A673 (cell line): ENCODE measurements around the gene HTR2C. TPM values are rescaled to one million over a fixed set of nuclear protein-coding genes. Genes with fewer than 3 reads are reported as not detected.

Experiments
- BruUV-seq: library from RNA; stranded (reverse); fragments of 400-500 nt; replicated peaks from 2 replicates; lab custom pipeline; 2021; lab: Mats Ljungman, UMichigan
- CTCF ChIA-PET: fragments of 300-600 bp; sonication (Branson Sonifier 250); formaldehyde crosslinking; loops from one replicate; lab custom pipeline; 2022; ENCODE audit warnings: antibody characterized with exemption; lab: Charles Lee
- POLR2A ChIA-PET: fragments of 300-600 bp; sonication (Branson Sonifier 250); formaldehyde crosslinking; loops from one replicate; lab custom pipeline; 2022; ENCODE audit warnings: antibody characterized with exemption; ENCODE audit not compliant: low non-redundant PET; lab: Charles Lee
- DNase-seq: peaks from one replicate; pipeline ENCODE4 v3.0.0-alpha.2; 2015; ENCODE audit warnings: low spot score
- H3K27ac ChIP-seq: fragments of 200-600 bp; sonication (generic); 2 replicates; pipeline ENCODE4 v1.5.1; 2016; ENCODE audit warnings: mixed run types, low read depth, mild to moderate bottlenecking, mixed read lengths, antibody characterized with exemption, low read length; ENCODE audit not compliant: poor library complexity, severe bottlenecking
- H3K27me3 ChIP-seq: fragments of 200-600 bp; sonication (generic); replicated peaks from 2 replicates; pipeline ENCODE4 v1.6.1; 2017; ENCODE audit warnings: mixed run types, low read depth, mild to moderate bottlenecking, mixed read lengths, antibody characterized with exemption, low read length; ENCODE audit not compliant: insufficient read depth, poor library complexity
- H3K36me3 ChIP-seq: fragments of 200-600 bp; sonication (generic); 2 replicates; pipeline ENCODE4 v1.6.1; 2016; ENCODE audit warnings: mixed run types, mild to moderate bottlenecking, mixed read lengths, antibody characterized with exemption, low read length; ENCODE audit not compliant: insufficient read depth, poor library complexity, severe bottlenecking
- H3K4me1 ChIP-seq: fragments of 200-600 bp; sonication (generic); 2 replicates; pipeline ENCODE4 v1.6.1; 2017; ENCODE audit warnings: mixed run types, mild to moderate bottlenecking, mixed read lengths, antibody characterized with exemption, low read length; ENCODE audit not compliant: insufficient read depth, poor library complexity, severe bottlenecking
- H3K4me3 ChIP-seq: fragments of 200-600 bp; sonication (generic); 2 replicates; pipeline ENCODE4 v1.5.1; 2016; ENCODE audit warnings: low read depth, mixed run types, mild to moderate bottlenecking, mixed read lengths, low read length; ENCODE audit not compliant: poor library complexity, severe bottlenecking
- H3K9me3 ChIP-seq: fragments of 200-600 bp; sonication (generic); 2 replicates; pipeline ENCODE4 v1.6.1; 2016; ENCODE audit warnings: mixed run types, low read depth, mild to moderate bottlenecking, mixed read lengths, antibody characterized with exemption, low read length; ENCODE audit not compliant: poor library complexity, severe bottlenecking
- EZH2 ChIP-seq: fragments of 200-600 bp; sonication (generic); IDR thresholded peaks from 2 replicates; pipeline ENCODE4 v1.6.1; 2017; ENCODE audit warnings: borderline replicate concordance, low read depth, mild to moderate bottlenecking, mixed read lengths, antibody characterized with exemption, low read length; ENCODE audit not compliant: poor library complexity, severe bottlenecking
- intact Hi-C: fragments of 100-400 bp; cut with micrococcal nuclease; formaldehyde crosslinking; loops from one replicate; pipeline ENCODE4 v1.10.0; 2022; ENCODE audit not compliant: unreplicated experiment
- total RNA-seq: library from RNA; stranded (reverse); gene quantifications from 2 replicates; pipeline ENCODE4 v1.2.3, GENCODE V29; 2021
- TF ChIP-seq, protein P1 (sequence below): fragments of 300-800, 200-600 bp; sonication (generic); conservative IDR thresholded peaks from 2 replicates; pipeline ENCODE4 v1.5.1; 2017; ENCODE audit warnings: low read depth, mild to moderate bottlenecking, antibody characterized with exemption, low read length, moderate library complexity, mixed read lengths

The HTR2C gene
- total RNA-seq, 1 experiment from 2014 or later, result not detected

DNA sequence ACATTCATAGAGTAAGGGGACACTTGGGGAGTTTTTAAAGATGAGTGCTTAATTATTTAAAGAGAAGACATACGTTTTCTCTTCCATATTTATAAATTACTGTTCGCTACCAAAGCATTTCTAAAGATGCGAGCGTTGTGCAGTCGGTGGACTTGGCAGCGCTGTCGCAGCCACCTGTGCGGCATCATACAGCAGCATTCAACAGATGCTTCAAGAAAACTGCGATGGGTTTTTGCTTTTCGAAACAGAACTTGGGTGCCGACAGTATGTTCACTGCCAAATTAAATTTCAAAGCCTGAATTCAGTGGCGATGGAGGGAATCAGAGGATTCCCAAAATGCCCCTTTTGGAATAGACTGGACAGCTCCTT lies 1.6 kb upstream of the HTR2C start:
- Histone ChIP-seq H3K4me3 (no peak overlapping the region), H3K4me1 (no peaks in the 10 kb centered on the region), H3K27me3 (peaks cover 87% of the 10 kb centered on the region), H3K9me3 (no peaks in the 10 kb centered on the region), H3K27ac (no peak overlapping the region), H3K36me3 (no peaks in the 10 kb centered on the region)
- ChIA-PET CTCF (no interaction called here), POLR2A (no interaction called here)
- no peak for DNase-seq
- intact Hi-C loops, result no loop called here
- BruUV-seq, result no TSS peak
- TF ChIP-seq EZH2, result no peak
- TF ChIP-seq, protein P1, sequence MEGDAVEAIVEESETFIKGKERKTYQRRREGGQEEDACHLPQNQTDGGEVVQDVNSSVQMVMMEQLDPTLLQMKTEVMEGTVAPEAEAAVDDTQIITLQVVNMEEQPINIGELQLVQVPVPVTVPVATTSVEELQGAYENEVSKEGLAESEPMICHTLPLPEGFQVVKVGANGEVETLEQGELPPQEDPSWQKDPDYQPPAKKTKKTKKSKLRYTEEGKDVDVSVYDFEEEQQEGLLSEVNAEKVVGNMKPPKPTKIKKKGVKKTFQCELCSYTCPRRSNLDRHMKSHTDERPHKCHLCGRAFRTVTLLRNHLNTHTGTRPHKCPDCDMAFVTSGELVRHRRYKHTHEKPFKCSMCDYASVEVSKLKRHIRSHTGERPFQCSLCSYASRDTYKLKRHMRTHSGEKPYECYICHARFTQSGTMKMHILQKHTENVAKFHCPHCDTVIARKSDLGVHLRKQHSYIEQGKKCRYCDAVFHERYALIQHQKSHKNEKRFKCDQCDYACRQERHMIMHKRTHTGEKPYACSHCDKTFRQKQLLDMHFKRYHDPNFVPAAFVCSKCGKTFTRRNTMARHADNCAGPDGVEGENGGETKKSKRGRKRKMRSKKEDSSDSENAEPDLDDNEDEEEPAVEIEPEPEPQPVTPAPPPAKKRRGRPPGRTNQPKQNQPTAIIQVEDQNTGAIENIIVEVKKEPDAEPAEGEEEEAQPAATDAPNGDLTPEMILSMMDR, result no peak

- intact Hi-C loops, result no loop called here
- Histone ChIP-seq H3K9me3 (no peaks in the 10 kb centered on the region), H3K4me3 (no peak overlapping the region), H3K27ac (no peak overlapping the region), H3K36me3 (no peaks in the 10 kb centered on the region), H3K27me3 (peaks cover 93% of the 10 kb centered on the region), H3K4me1 (no peaks in the 10 kb centered on the region)
- BruUV-seq, result no TSS peak
- TF ChIP-seq, protein P1, result no peak
- no peak for TF ChIP-seq EZH2
- ChIA-PET CTCF (no interaction called here), POLR2A (no interaction called here)
- no peak for DNase-seq
These were observed 1.0 kb upstream of the HTR2C start for GRCh38 chrX:114582698-114583395.

DNA sequence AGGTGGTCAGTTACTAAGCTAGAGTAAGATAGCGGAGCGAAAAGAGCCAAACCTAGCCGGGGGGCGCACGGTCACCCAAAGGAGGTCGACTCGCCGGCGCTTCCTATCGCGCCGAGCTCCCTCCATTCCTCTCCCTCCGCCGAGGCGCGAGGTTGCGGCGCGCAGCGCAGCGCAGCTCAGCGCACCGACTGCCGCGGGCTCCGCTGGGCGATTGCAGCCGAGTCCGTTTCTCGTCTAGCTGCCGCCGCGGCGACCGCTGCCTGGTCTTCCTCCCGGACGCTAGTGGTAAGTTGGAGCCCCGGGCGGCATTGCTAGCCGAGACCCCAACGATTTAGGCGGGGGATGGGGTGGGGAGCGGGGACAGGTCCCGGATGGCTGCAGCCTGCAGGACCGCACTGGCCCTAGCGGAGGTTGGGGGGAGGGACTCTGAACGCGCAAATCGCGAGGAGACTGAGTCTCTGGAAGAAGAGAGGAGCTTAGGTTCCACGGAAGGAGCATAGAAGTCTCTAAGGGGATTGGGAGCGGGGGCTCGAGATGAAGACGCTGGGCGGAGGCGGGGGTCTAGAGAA lies 573 bp downstream of the HTR2C start:
- Histone ChIP-seq H3K27ac (no peak overlapping the region), H3K36me3 (no peaks in the 10 kb centered on the region), H3K27me3 (peaks cover 78% of the 10 kb centered on the region), H3K9me3 (no peaks in the 10 kb centered on the region), H3K4me1 (no peaks in the 10 kb centered on the region), H3K4me3 (no peak overlapping the region)
- no TSS peak for BruUV-seq
- ChIA-PET POLR2A (no interaction called here), CTCF (no interaction called here)
- intact Hi-C loops, result no loop called here
- TF ChIP-seq, protein P1, result no peak
- no peak for TF ChIP-seq EZH2
- DNase-seq, result no peak
